SK-N-SH treated with all-trans-retinoic acid at 6 μM for 48 hours (cell line): ENCODE measurements around the gene SLTM.

Experiments used
- ATAC-seq: fragments of 200-7000 bp; cut with Tn5 transposase; 3 replicates; pipeline ENCODE4 v1.9.1; 2020; ENCODE audit warnings: mild to moderate bottlenecking, moderate library complexity
- ARNTL ChIP-seq: fragments of 450-650 bp; formaldehyde crosslinking; IDR thresholded peaks from 2 replicates; pipeline ENCODE4 v1.5.0; 2020; ENCODE audit warnings: low read depth, mild to moderate bottlenecking, moderate library complexity, borderline replicate concordance
- CSDC2 ChIP-seq: fragments of 250-450 bp; sonication (Bioruptor Pico); IDR thresholded peaks from 2 replicates; pipeline ENCODE4 v1.5.0; 2020; ENCODE audit warnings: mild to moderate bottlenecking, moderate library complexity
- CSRNP3 ChIP-seq: fragments of 250-450 bp; sonication (Bioruptor Pico); IDR thresholded peaks from 2 replicates; pipeline ENCODE4 v1.5.1; 2021; ENCODE audit warnings: mild to moderate bottlenecking, moderate library complexity
- ESRRG ChIP-seq: fragments of 250-450 bp; sonication (Bioruptor Pico); IDR thresholded peaks from 2 replicates; pipeline ENCODE4 v1.6.1; 2021; ENCODE audit warnings: mild to moderate bottlenecking
- GLIS3 ChIP-seq: fragments of 250-450 bp; sonication (Bioruptor Pico); IDR thresholded peaks from 2 replicates; pipeline ENCODE4 v1.5.0; 2020; ENCODE audit warnings: mild to moderate bottlenecking, moderate library complexity
- ISL1 ChIP-seq: fragments of 250-450 bp; sonication (Bioruptor Pico); IDR thresholded peaks from 2 replicates; pipeline ENCODE4 v2.1.2; 2022; ENCODE audit warnings: mild to moderate bottlenecking, moderate library complexity
- OSR1 ChIP-seq: fragments of 250-450 bp; sonication (Bioruptor Pico); IDR thresholded peaks from 2 replicates; pipeline ENCODE4 v1.8.0; 2022; ENCODE audit warnings: moderate library complexity, mild to moderate bottlenecking, inconsistent platforms
- POU6F1 ChIP-seq: fragments of 250-450 bp; sonication (Bioruptor Pico); IDR thresholded peaks from 2 replicates; pipeline ENCODE4 v1.8.0; 2021; ENCODE audit warnings: low read depth, mild to moderate bottlenecking, moderate library complexity, borderline replicate concordance
- PPARA ChIP-seq: fragments of 250-450 bp; sonication (Bioruptor Pico); IDR thresholded peaks from 2 replicates; pipeline ENCODE4 v1.5.0; 2020; ENCODE audit warnings: mild to moderate bottlenecking, borderline replicate concordance
- RARB ChIP-seq: fragments of 250-450 bp; sonication (Bioruptor Pico); IDR thresholded peaks from 2 replicates; pipeline ENCODE4 v1.8.0; 2021; ENCODE audit warnings: mild to moderate bottlenecking, moderate library complexity
- SNAI2 ChIP-seq: fragments of 250-450 bp; sonication (Bioruptor Pico); IDR thresholded peaks from 2 replicates; pipeline ENCODE4 v1.5.0; 2020; ENCODE audit warnings: mild to moderate bottlenecking, moderate library complexity
- TCF4 ChIP-seq: fragments of 250-450 bp; sonication (Bioruptor Pico); IDR thresholded peaks from 2 replicates; pipeline ENCODE4 v1.8.0; 2021; ENCODE audit warnings: mild to moderate bottlenecking, moderate library complexity, borderline replicate concordance
- TOX ChIP-seq: fragments of 250-450 bp; sonication (Bioruptor Pico); IDR thresholded peaks from 2 replicates; pipeline ENCODE4 v1.8.0; 2021; ENCODE audit warnings: mild to moderate bottlenecking, moderate library complexity, borderline replicate concordance
- TSHZ2 ChIP-seq: fragments of 250-450 bp; sonication (Bioruptor Pico); IDR thresholded peaks from 2 replicates; pipeline ENCODE4 v1.5.0; 2020; ENCODE audit warnings: mild to moderate bottlenecking, moderate library complexity
- ZC3H10 ChIP-seq: fragments of 250-450 bp; sonication (Bioruptor Pico); IDR thresholded peaks from 2 replicates; pipeline ENCODE4 v1.5.1; 2021; ENCODE audit warnings: mild to moderate bottlenecking, moderate library complexity
- ZFP3 ChIP-seq: fragments of 250-450 bp; sonication (Bioruptor Pico); IDR thresholded peaks from 2 replicates; pipeline ENCODE4 v1.5.0; 2020; ENCODE audit warnings: mild to moderate bottlenecking, moderate library complexity
- ZFP30 ChIP-seq: fragments of 450-650 bp; formaldehyde crosslinking; IDR thresholded peaks from 2 replicates; pipeline ENCODE4 v1.5.0; 2022; ENCODE audit warnings: mild to moderate bottlenecking, moderate library complexity
- ZNF565 ChIP-seq: fragments of 450-650 bp; formaldehyde crosslinking; conservative IDR thresholded peaks from 2 replicates; pipeline ENCODE4 v1.5.0; 2020; ENCODE audit warnings: low read depth, mild to moderate bottlenecking, moderate library complexity
- ZNF70 ChIP-seq: fragments of 450-650 bp; formaldehyde crosslinking; IDR thresholded peaks from 2 replicates; pipeline ENCODE4 v1.5.0; 2020; ENCODE audit warnings: mild to moderate bottlenecking, moderate library complexity
- ZNF8 ChIP-seq: fragments of 450-650 bp; formaldehyde crosslinking; IDR thresholded peaks from 2 replicates; pipeline ENCODE4 v1.5.0; 2020; ENCODE audit warnings: mild to moderate bottlenecking, moderate library complexity

Gene SLTM

DNA sequence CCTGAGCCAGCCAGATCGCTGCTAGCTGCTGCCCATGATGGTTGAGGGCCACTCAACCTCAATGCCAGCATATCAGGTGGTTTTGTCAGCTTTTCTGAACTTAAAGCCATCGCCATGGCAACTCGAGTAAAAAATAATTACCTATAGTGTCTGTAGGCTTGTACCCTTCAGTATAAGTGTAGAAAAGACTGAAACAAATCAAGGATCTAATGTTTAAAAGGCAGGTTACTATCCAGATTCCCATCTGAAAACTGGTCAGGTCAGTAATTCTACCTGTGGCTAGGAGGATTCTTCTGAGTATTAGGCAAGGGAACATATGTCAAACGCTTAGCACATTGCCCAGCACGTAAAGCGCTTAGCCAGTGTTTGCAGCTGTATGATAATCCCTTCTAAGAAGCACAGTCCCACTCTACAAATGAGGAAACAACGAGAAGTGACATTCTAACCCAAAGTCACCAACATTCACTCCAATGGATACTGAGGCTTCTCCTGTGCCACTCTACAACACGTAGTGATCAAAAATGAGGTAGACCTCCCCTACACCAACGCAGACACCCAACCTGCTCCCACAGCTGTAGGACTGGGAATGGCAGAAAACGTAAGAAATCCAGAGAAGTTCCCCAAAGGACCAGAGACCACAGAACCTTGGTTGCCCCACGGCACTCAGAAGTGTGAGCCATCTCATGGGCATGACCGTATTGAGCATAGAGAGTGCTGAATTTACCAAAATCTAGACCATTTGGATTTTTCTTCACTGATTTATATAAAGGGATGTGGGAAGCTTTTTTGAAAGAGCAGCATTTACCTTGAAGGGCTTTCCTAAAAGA, 55.3 kb downstream of the SLTM start (continued):
- TF ChIP-seq GLIS3: no peak
- no peak for TF ChIP-seq TOX (CRISPR knock-in tag)
- TF ChIP-seq ARNTL: no peak
- TF ChIP-seq, all 23 proteins: peak for 0

- no peak for ATAC-seq
- TF ChIP-seq ZFP3 (CRISPR knock-in tag): no peak
- no peak for TF ChIP-seq ZFP30
- no peak for TF ChIP-seq ZC3H10
- no peak for TF ChIP-seq ESRRG (CRISPR knock-in tag)
- TF ChIP-seq ZNF70: no peak
- no peak for TF ChIP-seq GLIS3
- TF ChIP-seq, all 23 proteins: peak for 0
Measured at GRCh38 chr15:58876306-58877106, 57.0 kb downstream of the SLTM start.

GRCh38 chr15:58875343-58875742, 58.1 kb downstream of the SLTM start:
- TF ChIP-seq ISL1 (CRISPR knock-in tag) (no peak), CSDC2 (CRISPR knock-in tag) (no peak), TCF4 (no peak), ZFP30 (no peak), POU6F1 (no peak)
- ATAC-seq: peak; percentile 15; the same call in 2 of the 3 replicates

DNA sequence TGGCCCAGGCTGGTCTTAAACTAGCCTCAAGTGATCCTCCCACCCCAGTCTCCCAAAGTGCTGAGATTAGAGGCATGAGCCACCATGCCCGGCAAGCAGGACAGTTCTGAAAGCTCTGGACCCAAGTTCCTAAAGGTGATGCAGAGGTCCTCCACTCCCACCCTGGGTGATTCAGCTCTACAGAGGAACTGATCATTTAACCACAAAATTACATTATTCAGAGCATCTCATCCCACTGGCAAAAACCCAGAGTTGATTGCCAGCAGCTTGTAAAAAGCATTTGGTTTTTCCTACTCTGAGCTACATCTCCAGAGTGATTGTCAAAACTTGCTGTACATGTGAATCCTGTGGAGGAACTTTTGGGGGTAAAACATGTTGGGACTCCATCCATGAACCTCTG, 60.2 kb downstream of the SLTM start:
- no peak for TF ChIP-seq OSR1
- no peak for TF ChIP-seq POU6F1
- peak; percentile 64 for ATAC-seq

DNA sequence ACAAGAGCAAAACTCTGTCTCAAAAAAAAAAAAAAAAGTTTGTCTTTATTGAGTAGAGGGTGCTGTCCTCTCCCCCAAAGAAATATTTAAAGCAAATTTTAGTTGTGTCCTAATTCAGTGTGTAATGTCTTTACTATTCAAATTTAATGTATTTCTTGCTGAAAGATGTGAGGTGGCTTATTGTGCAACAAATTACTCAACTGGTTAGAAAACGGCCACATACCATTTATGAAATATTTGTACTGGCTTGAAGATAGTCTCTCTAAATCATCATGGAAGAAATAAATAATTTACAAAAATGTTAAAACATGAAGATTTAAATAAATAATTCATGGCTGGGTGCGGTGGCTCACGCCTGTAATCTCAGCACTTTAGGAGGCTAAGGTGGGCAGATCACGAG, 63.0 kb downstream of the SLTM start:
- ATAC-seq: no peak
- TF ChIP-seq PPARA: no peak

GRCh38 chr15:58867926-58868325, 65.6 kb downstream of the SLTM start:
- no peak for ATAC-seq

DNA sequence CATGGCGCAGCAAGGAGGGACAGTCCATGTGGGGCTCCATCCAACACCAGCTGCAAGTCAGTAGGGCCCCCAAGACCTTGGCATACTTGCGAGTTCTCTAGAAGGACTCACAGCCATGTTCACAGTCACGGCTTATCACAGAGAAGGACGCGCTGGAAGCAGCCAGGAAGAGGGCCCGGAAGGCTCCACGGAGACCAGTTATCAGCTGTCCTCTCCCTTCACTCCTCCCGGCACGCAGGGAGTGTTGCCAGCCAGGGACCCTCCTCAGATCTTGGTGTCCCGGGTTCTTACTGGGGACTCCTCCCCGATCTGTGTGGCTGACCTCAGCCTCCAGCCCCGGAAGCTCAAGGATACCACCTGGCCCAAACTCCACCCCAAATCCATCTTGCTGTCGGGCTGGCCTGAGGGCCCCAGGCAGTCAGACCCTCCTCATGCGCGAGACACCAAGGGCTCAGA, 68.0 kb downstream of the SLTM start:
- no peak for ATAC-seq
- TF ChIP-seq CSRNP3 (CRISPR knock-in tag) (no peak), ZFP30 (no peak), SNAI2 (CRISPR knock-in tag) (no peak), ZFP3 (CRISPR knock-in tag) (no peak), OSR1 (no peak), TOX (CRISPR knock-in tag) (no peak), TSHZ2 (CRISPR knock-in tag) (no peak), PPARA (no peak), CSDC2 (CRISPR knock-in tag) (no peak), GLIS3 (no peak), ESRRG (CRISPR knock-in tag) (no peak), ZNF8 (CRISPR knock-in tag) (no peak), ZNF565 (CRISPR knock-in tag) (no peak), ZNF70 (no peak), ARNTL (no peak), ISL1 (CRISPR knock-in tag) (no peak), RARB (no peak)

More at GRCh38 chr15:58867926-58868325, 65.6 kb downstream of the SLTM start:
- TF ChIP-seq ARNTL (no peak), ZFP3 (CRISPR knock-in tag) (no peak), ZNF565 (CRISPR knock-in tag) (no peak), GLIS3 (no peak), ZC3H10 (no peak)
- TF ChIP-seq, all 23 proteins: peak for 0
